GM19023 (cell line): ENCODE data around the gene ADARB1.

Source experiments
- ATAC-seq: cut with Tn5 transposase; IDR thresholded peaks from one replicate; pipeline ENCODE4 v1.9.1; 2021; ENCODE audit warnings: mild to moderate bottlenecking, moderate library complexity; ENCODE audit not compliant: unreplicated experiment

Gene ADARB1

DNA sequence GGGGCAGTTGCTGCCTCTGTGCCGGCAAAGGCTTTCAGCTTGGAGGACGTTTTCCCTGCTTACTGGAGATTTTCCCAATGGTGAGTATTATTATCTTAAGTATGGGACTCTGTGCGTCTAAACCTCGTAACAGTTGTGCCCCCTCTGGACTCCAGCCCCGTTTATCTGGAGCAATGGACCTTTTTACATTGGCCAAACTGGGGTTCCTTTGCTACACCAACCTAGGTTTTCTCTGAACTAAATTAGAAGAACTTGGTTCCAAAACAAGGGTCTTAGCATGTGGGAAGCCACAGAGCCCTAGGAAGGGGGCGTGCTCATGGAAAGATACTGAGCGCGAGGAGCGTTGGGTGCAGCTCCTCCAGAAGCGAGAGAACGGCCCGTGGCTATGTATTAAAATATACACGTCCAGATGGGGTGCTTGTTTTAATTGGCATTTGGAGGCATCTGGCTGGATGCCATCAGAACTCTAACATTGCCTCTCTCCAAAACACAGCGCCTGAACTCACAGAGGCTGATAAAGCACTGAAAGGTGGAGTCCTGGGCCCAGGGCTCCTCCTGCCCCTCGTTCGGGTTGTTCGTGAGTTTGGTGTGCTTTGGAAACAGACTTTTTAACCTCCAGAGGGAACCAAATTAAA is 184.9 kb downstream of the ADARB1 start:
- no peak for ATAC-seq

DNA sequence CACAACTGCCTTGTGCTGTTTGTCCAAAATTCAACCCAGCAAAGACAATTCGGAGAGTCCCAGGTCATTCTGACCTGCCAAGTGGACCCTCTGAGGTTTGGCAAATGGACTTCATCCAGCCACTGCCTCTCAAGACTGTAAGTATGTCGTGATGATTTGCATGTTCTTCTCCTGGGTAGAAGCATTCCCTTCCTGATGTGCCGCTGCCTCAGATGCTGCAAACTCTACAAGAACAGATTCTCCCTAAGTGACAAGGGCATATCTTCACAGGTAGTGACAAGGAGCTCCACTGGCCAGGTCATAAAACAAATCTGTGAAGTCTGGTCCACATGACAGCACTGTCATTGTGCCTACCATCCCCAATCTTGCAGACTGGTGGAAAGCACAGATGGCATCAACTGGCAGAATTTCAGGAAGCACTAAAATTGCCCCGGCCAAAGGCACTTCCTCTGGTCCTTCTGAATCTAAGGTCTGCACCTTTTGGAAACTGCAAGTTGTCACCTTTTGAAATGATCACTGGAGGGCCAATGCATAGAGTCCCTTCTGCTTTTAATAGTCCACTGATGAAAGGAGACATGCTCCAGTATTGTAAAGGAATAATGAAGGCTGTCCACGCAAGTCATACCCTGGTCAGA is 185.9 kb downstream of the ADARB1 start:
- no peak for ATAC-seq

DNA sequence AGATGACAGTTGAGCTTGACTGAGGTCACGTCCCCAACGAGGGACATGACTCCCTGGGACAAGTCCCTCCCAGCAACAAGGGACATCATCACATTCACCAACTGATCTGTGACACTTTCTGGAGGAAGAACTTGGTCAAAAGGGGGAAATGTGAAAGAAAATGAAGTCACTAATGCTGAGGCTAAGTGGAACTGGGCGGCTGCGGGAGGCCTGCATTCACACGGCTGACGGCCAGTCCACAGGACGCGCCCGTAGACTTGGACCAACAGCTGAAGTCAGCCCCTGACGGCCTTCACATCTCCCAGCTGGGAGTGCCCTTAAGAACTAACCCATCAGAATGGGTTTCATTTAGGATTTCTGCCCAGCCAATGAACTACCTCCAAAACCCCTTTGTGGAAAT is 186.7 kb downstream of the ADARB1 start:
- ATAC-seq: no peak

DNA sequence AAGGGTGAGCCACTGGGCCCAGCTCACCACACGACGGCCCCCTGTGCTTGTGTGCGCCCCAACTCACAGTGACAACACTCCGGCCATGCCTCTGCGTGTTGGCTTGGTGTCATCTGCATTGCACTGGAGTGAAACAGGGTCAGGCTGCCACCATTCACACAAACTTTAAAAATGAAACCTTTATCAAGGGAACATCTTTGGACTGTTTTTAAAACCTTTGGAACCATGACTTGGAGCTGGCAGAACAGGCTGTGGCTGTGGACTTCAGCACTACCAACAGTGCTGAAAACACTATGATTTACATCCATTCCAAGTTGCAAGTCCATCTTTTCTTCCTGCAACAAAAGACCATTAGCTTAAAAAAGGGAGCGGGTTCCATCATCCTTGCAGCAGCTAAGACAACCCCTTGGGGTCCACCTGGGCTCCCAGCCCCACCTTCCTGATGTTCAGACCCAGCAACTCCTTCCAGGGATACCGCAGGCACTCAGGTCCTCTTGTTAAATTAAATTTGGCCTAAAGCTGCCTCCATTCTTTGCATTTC is 187.7 kb downstream of the ADARB1 start:
- no peak for ATAC-seq

DNA sequence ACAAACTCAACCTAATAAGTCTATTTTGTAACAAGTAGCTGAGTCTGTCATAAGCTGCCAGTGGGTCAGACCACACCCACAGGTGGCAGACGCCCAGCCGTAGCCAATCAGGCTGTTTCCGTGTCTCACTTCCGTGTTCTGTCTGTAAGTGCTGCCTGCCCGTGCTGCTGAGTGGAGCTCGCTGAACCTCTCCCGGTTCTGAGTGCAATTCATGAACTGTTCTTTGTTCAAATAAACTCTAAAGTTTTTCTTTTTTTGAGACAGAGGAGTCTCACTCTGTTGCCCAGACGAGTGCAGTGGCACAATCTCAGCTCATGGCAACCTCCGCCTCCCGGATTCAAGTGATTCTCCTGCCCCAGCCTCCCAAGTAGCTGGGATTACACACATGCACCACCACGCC is 188.2 kb downstream of the ADARB1 start:
- ATAC-seq: no peak

DNA sequence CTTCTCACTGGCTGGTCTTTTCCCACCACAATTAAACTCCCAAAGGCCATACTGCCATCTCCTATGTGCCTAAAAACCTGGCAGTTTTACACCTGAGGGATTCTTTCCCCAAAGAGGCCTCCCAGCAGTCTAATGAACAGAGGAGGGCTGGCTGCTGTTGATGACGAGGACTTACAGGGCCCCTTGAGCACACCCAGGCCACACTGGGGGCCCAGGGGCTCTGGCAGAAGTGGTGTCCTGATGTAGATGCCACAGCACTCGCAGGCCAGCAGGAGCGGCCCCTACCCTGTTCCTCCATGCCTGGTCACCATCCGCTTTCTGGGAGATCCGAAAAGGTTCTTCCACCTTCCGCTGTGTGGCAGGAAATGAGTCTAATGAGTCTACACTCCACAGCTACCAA is 189.2 kb downstream of the ADARB1 start:
- ATAC-seq: no peak

DNA sequence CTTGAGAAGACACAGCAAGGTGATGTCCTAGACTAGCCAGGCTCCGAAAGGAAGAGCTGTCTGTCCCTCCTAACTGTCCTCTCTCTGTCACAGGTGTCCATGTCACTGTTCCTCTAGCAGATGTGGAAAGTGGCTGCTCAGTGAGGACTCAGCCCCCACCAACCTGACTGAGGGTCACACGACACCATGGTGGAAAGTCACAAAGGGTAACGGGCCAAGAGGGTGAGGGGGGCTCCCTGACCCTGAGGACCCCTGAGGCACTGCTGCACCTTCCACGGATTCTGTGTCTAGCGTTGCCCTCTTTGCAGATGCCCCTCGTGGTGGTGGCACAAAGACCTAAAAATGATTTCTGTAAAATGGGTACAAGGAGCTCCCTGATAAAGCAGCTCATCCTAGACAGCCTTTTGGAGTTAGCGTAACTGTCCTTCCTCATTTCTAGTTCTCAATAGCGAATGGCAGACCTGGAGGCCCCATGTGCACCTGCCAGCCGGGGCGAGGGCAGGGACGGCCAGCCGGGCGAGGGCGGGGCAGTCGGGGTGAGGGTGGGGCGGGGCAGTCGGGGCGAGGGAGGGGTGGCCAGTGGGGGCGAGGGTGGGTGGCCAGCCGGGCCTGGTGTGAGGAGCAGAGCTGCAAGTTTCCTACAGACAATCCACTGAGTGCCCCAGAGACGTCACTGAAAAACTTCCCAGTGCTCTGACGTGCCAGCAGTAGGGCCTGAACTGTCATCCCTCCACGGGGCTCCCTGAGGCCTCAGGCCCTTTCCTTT is 189.9 kb downstream of the ADARB1 start:
- no peak for ATAC-seq

DNA sequence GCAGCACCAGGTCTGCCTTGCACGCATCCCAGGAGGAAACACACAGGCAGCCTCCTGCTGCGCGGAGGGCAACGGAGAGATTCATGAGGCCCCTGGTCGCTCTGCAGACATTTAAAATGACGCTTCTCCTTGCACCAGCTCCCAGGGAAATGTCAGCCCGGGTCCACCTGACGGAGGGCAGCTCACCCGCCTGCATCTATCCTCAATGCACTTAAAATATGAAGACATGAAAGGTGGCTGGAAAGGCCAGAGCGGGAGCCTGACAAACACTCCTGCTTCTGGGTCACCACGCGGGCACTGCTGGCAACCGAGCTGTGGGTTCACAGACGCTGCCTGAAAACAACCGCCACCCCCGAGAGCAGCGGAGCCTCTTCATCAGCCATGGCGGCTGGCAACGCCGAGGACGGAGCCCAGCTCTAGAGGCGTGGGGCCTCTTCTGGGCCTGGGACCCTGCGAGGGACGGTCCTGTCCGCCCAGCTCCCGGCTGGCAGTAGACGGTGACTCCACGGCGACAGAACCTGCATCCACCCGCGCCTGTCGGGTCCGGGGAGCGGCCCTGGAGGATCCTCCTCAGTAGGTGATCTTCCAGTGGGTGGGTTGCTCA is 190.6 kb downstream of the ADARB1 start:
- ATAC-seq: no peak

DNA sequence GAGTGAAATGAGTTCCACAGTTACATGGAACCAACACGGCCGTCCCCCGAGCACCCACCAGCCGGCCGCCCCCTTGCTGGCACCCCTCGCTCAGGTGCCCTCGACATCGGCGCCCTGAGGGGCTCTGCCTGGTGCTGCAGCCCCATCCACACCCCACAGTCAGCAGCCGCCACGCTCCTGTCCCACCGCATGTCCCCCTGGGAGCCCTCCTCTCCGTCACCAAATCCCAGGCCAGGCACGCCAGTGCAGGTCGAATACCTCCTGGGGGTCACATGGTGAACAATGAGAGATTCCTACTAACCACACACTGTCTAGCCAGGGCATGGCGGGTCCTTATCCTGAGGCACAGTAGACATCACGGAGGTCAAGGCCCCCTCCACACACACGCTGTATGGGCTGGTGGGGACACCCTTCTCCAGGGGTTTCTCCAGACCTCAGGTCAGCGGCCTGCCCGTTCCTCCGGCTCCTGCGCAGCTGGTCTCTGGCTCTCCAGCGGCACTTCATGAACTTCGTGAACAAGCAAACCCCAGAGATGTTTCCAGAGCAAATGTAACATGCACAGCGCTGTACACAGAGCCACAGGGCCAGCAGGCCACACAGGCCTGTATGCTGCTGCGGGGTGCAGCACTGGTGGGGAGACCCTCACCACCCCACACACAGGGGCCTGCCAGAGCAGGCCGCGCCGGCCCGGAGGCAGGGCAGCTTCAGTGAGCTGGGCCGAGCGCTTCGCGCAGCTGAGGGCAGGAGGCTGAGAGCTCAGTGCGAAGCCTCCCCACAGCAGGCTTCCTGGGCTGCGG is 191.5 kb downstream of the ADARB1 start:
- no peak for ATAC-seq

DNA sequence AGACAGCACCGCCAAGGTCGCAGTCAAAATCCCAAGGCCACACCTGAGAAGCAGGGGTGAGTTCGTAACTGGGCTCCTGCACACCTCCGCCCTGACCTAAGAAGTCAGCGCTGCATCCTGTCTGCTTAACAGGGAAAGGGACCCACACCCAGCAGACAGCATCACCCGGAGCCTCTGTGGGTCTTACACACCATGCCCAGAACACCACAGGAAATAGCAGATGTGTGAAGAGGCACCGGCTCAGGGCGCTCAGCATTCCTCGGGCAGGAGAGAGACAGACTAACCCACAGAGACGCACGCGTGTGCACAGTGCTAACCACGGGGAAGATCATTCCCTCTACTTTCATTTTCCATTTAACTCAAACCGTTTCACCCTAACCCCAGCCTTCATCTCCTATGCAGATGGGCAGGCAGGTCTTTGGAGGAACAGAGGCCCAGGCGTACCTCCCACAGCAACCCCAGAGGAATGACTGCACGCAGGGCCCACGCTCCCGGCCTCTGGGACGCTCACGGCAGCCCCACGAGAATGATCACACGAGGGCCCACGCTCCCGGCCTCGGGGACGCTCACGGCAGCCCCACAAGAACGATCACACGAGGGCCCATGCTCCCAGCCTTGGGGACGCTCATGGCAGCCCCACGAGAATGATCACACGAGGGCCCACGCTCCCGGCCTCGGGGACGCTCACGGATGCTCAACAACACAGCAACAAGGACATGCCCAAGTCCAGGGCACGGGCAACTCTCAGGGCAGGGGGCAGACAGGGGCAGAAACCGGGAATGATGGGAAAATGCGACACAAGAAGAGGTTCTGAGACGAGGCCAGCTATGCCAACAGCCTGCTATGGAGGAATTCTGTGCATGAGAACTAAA is 192.4 kb downstream of the ADARB1 start:
- ATAC-seq: no peak

DNA sequence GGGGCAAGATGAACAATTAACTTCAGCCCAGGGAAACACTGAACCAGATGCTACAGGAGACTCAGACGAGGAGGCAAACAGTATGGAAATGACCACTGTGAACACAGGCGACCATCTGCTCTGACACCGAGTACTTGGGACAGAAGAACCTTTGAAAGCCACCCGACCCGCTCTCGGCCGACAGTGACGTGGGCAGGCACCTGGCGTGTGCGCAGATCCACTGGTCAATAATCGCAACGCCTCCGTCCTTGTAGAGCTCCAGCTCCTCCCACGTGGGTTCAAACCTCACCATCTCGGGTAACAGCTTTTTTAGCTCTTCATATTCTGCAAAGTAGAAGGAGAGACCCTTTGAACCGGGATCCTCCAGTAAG is 193.0 kb downstream of the ADARB1 start:
- no peak for ATAC-seq

DNA sequence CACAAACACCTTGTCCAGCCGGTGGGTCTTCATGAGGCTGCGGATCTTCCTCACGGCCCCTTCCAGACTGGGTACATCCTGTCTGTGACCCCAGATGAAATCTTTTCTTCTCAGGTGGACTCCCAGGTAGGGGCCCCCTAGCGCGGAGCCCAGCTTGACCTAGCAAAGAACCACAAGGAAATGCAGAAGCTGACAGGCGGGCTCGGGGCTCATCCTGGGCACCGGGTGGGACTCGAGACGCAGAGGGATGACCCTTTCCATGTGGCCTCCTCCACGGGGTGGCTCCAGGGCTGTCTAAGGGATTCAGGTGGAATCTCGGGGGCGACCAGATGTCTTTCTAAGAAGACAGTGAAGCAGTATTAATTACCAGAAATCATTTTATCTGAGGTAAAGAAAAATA is 195.5 kb downstream of the ADARB1 start:
- ATAC-seq: no peak

DNA sequence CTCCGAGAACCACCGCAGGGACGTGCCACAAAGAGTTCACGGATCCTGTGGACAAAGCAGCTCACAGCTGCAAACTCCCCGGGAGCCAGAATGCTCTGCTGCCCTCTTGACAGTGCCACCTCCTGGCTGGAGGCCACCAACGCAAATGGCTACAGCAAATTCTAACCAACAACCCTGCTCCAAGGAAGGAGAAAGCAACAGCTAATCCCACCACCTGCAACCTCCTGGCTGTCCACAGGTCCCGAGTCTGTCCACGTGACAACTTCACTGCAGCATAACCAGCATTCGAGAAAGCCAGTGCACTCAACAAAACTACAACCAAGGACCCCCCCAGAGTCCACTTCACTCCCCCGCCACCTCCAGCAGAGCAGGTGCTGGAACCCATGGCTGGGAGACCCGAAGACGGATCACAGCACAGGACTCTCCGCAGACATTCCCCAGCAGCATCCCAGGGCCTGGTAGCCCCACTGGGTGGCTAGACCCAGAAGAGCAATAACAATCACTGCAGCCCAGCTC is 196.0 kb downstream of the ADARB1 start:
- ATAC-seq: no peak
